Duodenal mucosa (tissue), 2 donors: ENCODE data around the gene FKBP1B.
A peak's percentile ranks its signal among the peaks of the same experiment; 100 is the strongest.

Source experiments
- H3K27ac ChIP-seq: one replicate; pipeline ENCODE4 v1.7.0; 2013; ENCODE audit warnings: low read depth, low read length
- H3K27me3 ChIP-seq, 2 donors: one replicate each; pipeline ENCODE4 v1.7.0; 2013; ENCODE audit warnings: low read length in 2 of 2, control low read depth in 1 of 2; ENCODE audit not compliant: insufficient read depth in 2 of 2, control insufficient read depth in 1 of 2
- H3K36me3 ChIP-seq, 2 donors: one replicate each; pipeline ENCODE4 v1.7.0; 2013; ENCODE audit warnings: low read length in 2 of 2, control low read depth in 1 of 2; ENCODE audit not compliant: insufficient read depth in 2 of 2, control insufficient read depth in 1 of 2
- H3K4me1 ChIP-seq, 2 donors: one replicate each; pipeline ENCODE4 v1.7.0; 2013; ENCODE audit warnings: low read length in 2 of 2, control low read depth in 1 of 2; ENCODE audit not compliant: insufficient read depth in 2 of 2, control insufficient read depth in 1 of 2
- H3K4me3 ChIP-seq, 2 donors: one replicate each; pipeline ENCODE4 v1.7.0; 2013; ENCODE audit warnings: low read length in 2 of 2, low read depth in 1 of 2
- H3K9ac ChIP-seq, 2 donors: one replicate each; pipeline ENCODE4 v1.7.0; 2013; ENCODE audit warnings: low read length in 2 of 2, low read depth in 1 of 2
- H3K9me3 ChIP-seq, 2 donors: one replicate each; pipeline ENCODE4 v1.7.0; 2013; ENCODE audit warnings: low read length in 2 of 2, control low read depth in 1 of 2; ENCODE audit not compliant: control insufficient read depth in 1 of 2

The FKBP1B gene

DNA sequence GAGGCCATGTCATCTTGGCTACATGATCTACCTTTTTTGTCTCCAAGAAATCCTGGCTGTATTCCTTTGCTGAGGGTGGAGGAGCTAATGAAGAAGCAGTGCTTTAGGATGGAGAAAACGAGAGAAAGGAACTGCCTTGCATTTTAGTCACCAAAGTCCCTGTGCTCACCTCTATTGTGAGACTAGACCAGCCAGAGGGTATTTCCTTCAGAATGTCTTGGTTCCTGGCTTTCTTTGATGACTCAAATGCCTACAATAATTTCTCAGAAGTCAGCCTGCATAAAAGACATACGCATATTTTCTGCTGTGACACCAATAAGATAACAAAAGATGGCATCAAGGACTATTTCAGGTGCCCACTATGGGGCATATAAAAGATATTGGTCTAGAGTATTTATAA, 15.8 kb downstream of the FKBP1B start:
- Histone ChIP-seq H3K4me1 (peaks cover 0 to 16% of the 10 kb centered on the region in 2 donors), H3K36me3 (peaks cover 16 to 51% of the 10 kb centered on the region in 2 donors), H3K4me3 (no peak overlapping the region), H3K27me3 (no peaks in the 10 kb centered on the region), H3K9ac (no peak overlapping the region), H3K27ac (no peak overlapping the region), H3K9me3 (no peaks in the 10 kb centered on the region)

DNA sequence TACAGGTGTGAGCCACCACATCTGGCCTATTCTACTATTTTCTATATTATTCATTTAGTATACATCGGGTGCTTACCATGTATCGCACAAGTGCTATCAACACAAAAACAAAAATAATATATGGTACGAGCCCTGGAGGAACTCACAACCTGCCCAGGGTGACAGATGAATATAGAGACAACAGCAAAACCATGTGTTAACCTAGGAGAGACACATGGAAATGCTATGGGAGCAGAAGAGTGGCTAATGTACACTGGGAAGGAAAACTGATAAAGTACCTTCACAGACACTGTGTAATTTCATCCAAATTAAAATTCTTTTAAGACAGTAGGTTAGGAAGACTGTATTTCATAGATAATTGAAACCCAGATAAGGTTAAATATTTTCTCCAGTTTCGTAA, 22.7 kb downstream of the FKBP1B start:
- H3K27ac ChIP-seq = no peak overlapping the region
- no peak overlapping the region for H3K9ac ChIP-seq
- no peak overlapping the region for H3K4me3 ChIP-seq
- peaks cover 19 to 42% of the 10 kb centered on the region in 2 donors for H3K36me3 ChIP-seq
- peaks cover 8 to 10% of the 10 kb centered on the region in 2 donors for H3K4me1 ChIP-seq
- no peaks in the 10 kb centered on the region for H3K9me3 ChIP-seq
- H3K27me3 ChIP-seq = no peaks in the 10 kb centered on the region

- Histone ChIP-seq H3K4me3 (no peak overlapping the region), H3K27me3 (no peaks in the 10 kb centered on the region), H3K9me3 (no peaks in the 10 kb centered on the region), H3K4me1 (peaks cover 14 to 16% of the 10 kb centered on the region in 2 donors), H3K36me3 (peaks cover 17 to 28% of the 10 kb centered on the region in 2 donors), H3K9ac (no peak overlapping the region), H3K27ac (no peak overlapping the region)
Measured at GRCh38 chr2:24073816-24074215, 24.3 kb downstream of the FKBP1B start.

- Histone ChIP-seq H3K9ac (peak overlapping the region; percentile 82 to 87), H3K27ac (no peak overlapping the region)
Measured at GRCh38 chr2:24075259-24075658, 25.7 kb downstream of the FKBP1B start.

GRCh38 chr2:24075915-24076848, 26.6 kb downstream of the FKBP1B start, which contains the start of gene SF3B6:
Gene SF3B6 (minus strand): TSS chr2:24076326. CDS start chr2:24076229, 97 bp downstream.
- Histone ChIP-seq H3K4me3 (peak within 1 kb of the TSS; percentile 88 to 98), H3K36me3 (peaks cover 16 to 23% of the 10 kb centered on the region in 2 donors), H3K9ac (peak within 1 kb of the TSS; percentile 87 to 90), H3K27ac (peak within 1 kb of the TSS; percentile 95), H3K27me3 (no peaks in the 10 kb centered on the region), H3K9me3 (no peaks in the 10 kb centered on the region), H3K4me1 (peaks cover 14 to 16% of the 10 kb centered on the region in 2 donors)

More at GRCh38 chr2:24075259-24075658, 25.7 kb downstream of the FKBP1B start:
- H3K4me3 ChIP-seq = peak overlapping the region; percentile 88 to 98
- no peaks in the 10 kb centered on the region for H3K9me3 ChIP-seq
- peaks cover 14 to 16% of the 10 kb centered on the region in 2 donors for H3K4me1 ChIP-seq
- H3K36me3 ChIP-seq = peaks cover 14 to 21% of the 10 kb centered on the region in 2 donors
- no peaks in the 10 kb centered on the region for H3K27me3 ChIP-seq

DNA sequence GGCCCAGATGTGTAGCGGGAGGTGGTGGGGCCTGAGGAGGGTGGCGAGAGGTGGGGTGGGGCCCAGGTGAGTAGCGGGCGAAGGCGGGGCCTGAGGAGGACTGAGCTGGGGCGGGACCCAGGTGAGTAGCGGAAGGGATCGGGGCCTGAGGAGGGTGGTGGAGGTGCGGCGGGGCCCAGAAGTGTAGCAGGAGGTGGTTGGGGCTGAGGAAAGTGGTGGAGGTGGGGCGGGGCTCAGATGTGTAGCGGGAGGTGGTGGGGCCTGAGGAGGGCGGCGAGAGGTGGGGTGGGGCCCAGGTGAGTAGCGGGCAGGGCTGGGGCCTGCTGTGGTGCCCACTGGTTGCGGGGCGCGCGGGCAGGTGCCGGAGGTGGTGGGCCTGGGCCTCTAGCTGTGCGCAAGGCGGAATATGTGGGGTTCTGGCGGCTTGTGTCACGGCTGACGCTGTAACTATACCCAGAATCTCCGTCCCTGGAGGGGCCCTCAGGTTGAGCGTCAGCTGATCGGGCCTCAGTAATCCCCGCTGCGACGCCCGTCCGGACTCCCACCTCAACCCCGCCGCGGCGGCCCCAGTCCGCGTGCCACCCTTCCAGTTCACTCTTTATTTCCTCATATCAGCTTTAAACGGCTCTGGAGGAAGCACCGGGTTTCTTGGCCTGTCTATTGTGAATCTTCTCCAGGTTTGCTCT, 27.5 kb downstream of the FKBP1B start:
- Histone ChIP-seq H3K9me3 (no peaks in the 10 kb centered on the region), H3K27me3 (no peaks in the 10 kb centered on the region), H3K9ac (peak overlapping the region; percentile 81 to 90), H3K4me3 (peak overlapping the region; percentile 75 to 88), H3K36me3 (peaks cover 18 to 29% of the 10 kb centered on the region in 2 donors), H3K27ac (peak overlapping the region; percentile 95), H3K4me1 (peaks cover 14 to 17% of the 10 kb centered on the region in 2 donors)

GRCh38 chr2:24077535-24077877, 28.0 kb downstream of the FKBP1B start:
- H3K4me3 ChIP-seq = peak overlapping the region; percentile 75 to 88
- H3K27me3 ChIP-seq = no peaks in the 10 kb centered on the region
- peak overlapping the region; percentile 95 for H3K27ac ChIP-seq

GRCh38 chr2:24077879-24078278, 28.3 kb downstream of the FKBP1B start:
- Histone ChIP-seq H3K9ac (peak overlapping the region; percentile 81 to 90), H3K9me3 (no peaks in the 10 kb centered on the region), H3K27ac (peak overlapping the region; percentile 95), H3K4me1 (peaks cover 18 to 26% of the 10 kb centered on the region in 2 donors), H3K4me3 (peak overlapping the region; percentile 75 to 88), H3K27me3 (no peaks in the 10 kb centered on the region), H3K36me3 (peaks cover 15 to 34% of the 10 kb centered on the region in 2 donors)

More at GRCh38 chr2:24077535-24077877, 28.0 kb downstream of the FKBP1B start:
- peaks cover 16 to 34% of the 10 kb centered on the region in 2 donors for H3K36me3 ChIP-seq
- H3K9me3 ChIP-seq = no peaks in the 10 kb centered on the region
- H3K9ac ChIP-seq = peak overlapping the region; percentile 81 to 90
- peaks cover 15 to 22% of the 10 kb centered on the region in 2 donors for H3K4me1 ChIP-seq

GRCh38 chr2:24080701-24081100, 31.2 kb downstream of the FKBP1B start:
- H3K9me3 ChIP-seq = no peaks in the 10 kb centered on the region
- no peak overlapping the region for H3K27ac ChIP-seq
- peaks cover 24 to 26% of the 10 kb centered on the region in 2 donors for H3K4me1 ChIP-seq
- no peaks in the 10 kb centered on the region for H3K27me3 ChIP-seq
- H3K9ac ChIP-seq = no peak overlapping the region
- H3K4me3 ChIP-seq = no peak overlapping the region
- peaks cover 12 to 27% of the 10 kb centered on the region in 2 donors for H3K36me3 ChIP-seq
